ENCODE results near the gene XAGE3.

GRCh38 chrX:52867610-52868348 lies at the start of gene XAGE3:
- no peak for TF ChIP-seq POLR2A (IDR thresholded peaks at IDR 0.05)
- no peak for TF ChIP-seq CTCF (IDR thresholded peaks at IDR 0.05)
